Right lobe of liver (tissue), 6 donors: ENCODE results near the gene MEG3. TPM values are rescaled to one million over a fixed set of nuclear protein-coding genes. Genes with fewer than 3 reads are reported as not detected.

Source experiments
- ATAC-seq, 4 donors: fragments of 200-7000 bp; cut with Tn5 transposase; one replicate each; pipeline ENCODE4 v1.9.1; 2020; ENCODE audit warnings: mild to moderate bottlenecking in 4 of 4, moderate library complexity in 4 of 4
- DNase-seq, 3 donors: peaks; one replicate each; pipeline ENCODE4 v3.0.0-alpha.2; 2020
- H3K27ac ChIP-seq, 3 donors: fragments of 200-600 bp; one replicate each; pipeline ENCODE4 v1.8.0; 2022
- H3K27me3 ChIP-seq, 2 donors: fragments of 200-600 bp; one replicate each; pipeline ENCODE4 v1.8.0; 2022
- H3K36me3 ChIP-seq, 4 donors: fragments of 200-600 bp; sonication (generic) in 1 of 4; one replicate each; pipeline versions ENCODE4 v1.5.1 to v1.8.0; 2017 to 2022; ENCODE audit warnings: control low read depth in 1 of 4
- H3K4me1 ChIP-seq, 4 donors: fragments of 200-600 bp; sonication (generic) in 1 of 4; one replicate each; pipeline versions ENCODE4 v1.5.1 to v1.8.0; 2017 to 2022; ENCODE audit warnings: control low read depth in 1 of 4
- H3K4me3 ChIP-seq, 3 donors: fragments of 200-600 bp; one replicate each; pipeline ENCODE4 v1.8.0; 2022
- H3K9me3 ChIP-seq, 4 donors: fragments of 200-600 bp; sonication (generic) in 1 of 4; one replicate each; pipeline versions ENCODE4 v1.5.1 to v1.8.0; 2017 to 2022; ENCODE audit warnings: control low read depth in 1 of 4
- POLR2A ChIP-seq: fragments of 450-650 bp; IDR thresholded peaks from one replicate; pipeline ENCODE4 v1.6.1; 2017; ENCODE audit warnings: antibody characterized with exemption, mild to moderate bottlenecking
- WGBS: methylation state at CpG from one replicate; pipeline ENCODE4 v1.1.6; 2018; ENCODE audit warnings: low coverage, low lambda C conversion rate; ENCODE audit not compliant: insufficient coverage; ENCODE audit errors: missing lambda C conversion rate; 5-methylcytosine and 5-hydroxymethylcytosine counted together
- intact Hi-C, 2 donors: fragments of 100-400 bp; cut with DNase I; formaldehyde crosslinking; loops; one replicate each; pipeline versions ENCODE4 v1.11.2 to v1.14.1; 2022
- total RNA-seq, 6 experiments: library from RNA; depleted of rRNA in 2 of 6; stranded (reverse); fragments of >200 nt in 2 of 6; fragmentation: NEBNext Ultra II Directional in 3 of 6; extraction: Animal tissue kit (Norgen Biotek cat#: 25700) in 3 of 6; gene quantifications; one replicate each; pipeline versions ENCODE4 v1.1.0 to v1.2.4, GENCODE V29; 2016 to 2023
- TF ChIP-seq, protein P1 (sequence below), 4 donors: fragments of 200-600 bp in 3 of 4; fragments of 450-650 bp in 1 of 4; IDR thresholded peaks; one replicate each; pipeline versions ENCODE4 v1.5.1 to v1.8.0; 2016 to 2022; ENCODE audit warnings: antibody characterized with exemption in 4 of 4, mild to moderate bottlenecking in 2 of 4
- donor health status: DM: no; HTN: yes; CAD: no.
- donor health status: DM: no; HTN: no; CAD: no.
- donor health status: DM: no; HTN: no; CAD: no.
- donor health status: DM: no; HTN: yes; CAD: no.
- donor health status: DM: no; HTN: yes; CAD: no.

The MEG3 gene
- total RNA-seq, 6 experiments from 2014 or later: 5.7 to 43.7 (median 23.9) TPM

- TF ChIP-seq, protein P1, sequence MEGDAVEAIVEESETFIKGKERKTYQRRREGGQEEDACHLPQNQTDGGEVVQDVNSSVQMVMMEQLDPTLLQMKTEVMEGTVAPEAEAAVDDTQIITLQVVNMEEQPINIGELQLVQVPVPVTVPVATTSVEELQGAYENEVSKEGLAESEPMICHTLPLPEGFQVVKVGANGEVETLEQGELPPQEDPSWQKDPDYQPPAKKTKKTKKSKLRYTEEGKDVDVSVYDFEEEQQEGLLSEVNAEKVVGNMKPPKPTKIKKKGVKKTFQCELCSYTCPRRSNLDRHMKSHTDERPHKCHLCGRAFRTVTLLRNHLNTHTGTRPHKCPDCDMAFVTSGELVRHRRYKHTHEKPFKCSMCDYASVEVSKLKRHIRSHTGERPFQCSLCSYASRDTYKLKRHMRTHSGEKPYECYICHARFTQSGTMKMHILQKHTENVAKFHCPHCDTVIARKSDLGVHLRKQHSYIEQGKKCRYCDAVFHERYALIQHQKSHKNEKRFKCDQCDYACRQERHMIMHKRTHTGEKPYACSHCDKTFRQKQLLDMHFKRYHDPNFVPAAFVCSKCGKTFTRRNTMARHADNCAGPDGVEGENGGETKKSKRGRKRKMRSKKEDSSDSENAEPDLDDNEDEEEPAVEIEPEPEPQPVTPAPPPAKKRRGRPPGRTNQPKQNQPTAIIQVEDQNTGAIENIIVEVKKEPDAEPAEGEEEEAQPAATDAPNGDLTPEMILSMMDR (IDR thresholded peaks at IDR 0.05): no peak
- Histone ChIP-seq H3K4me3 (no peak overlapping the region), H3K4me1 (peaks cover 0 to 4% (median 0%) of the 10 kb centered on the region in 4 donors), H3K27ac (no peak overlapping the region), H3K27me3 (no peaks in the 10 kb centered on the region), H3K9me3 (no peaks in the 10 kb centered on the region), H3K36me3 (no peaks in the 10 kb centered on the region)
- DNase-seq (no peak), ATAC-seq (peak in 3 of 4 donors; percentile 17 to 40 (median 35))
- 69% methylated on average over 9 of the region's 14 CpGs for WGBS
- intact Hi-C loops: no loop called here
Observed at GRCh38 chr14:100803676-100804075, 22.2 kb upstream of the MEG3 start.

GRCh38 chr14:100804138-100804537 is 21.8 kb upstream of the MEG3 start:
- Histone ChIP-seq H3K27ac (no peak overlapping the region), H3K36me3 (no peaks in the 10 kb centered on the region), H3K4me1 (peaks cover 0 to 4% (median 0%) of the 10 kb centered on the region in 4 donors), H3K4me3 (no peak overlapping the region), H3K9me3 (no peaks in the 10 kb centered on the region), H3K27me3 (no peaks in the 10 kb centered on the region)
- WGBS: 80% methylated on average over 1 of the region's 13 CpGs
- no peak for TF ChIP-seq POLR2A
- no peak for DNase-seq
- peak in 1 of 4 donors; percentile 41 for ATAC-seq
- intact Hi-C loops: no loop called here

- intact Hi-C loops: no loop called here
- no peaks in the 10 kb centered on the region for H3K27me3 ChIP-seq
- no peak overlapping the region for H3K27ac ChIP-seq
- H3K36me3 ChIP-seq: no peaks in the 10 kb centered on the region
- no peak overlapping the region for H3K4me3 ChIP-seq
- H3K4me1 ChIP-seq: no peaks in the 10 kb centered on the region
- DNase-seq (no peak), ATAC-seq (no peak)
- no peak for TF ChIP-seq POLR2A
- TF ChIP-seq, protein P1 (IDR thresholded peaks at IDR 0.05): no peak
- no peaks in the 10 kb centered on the region for H3K9me3 ChIP-seq
- 55% methylated on average over 9 of the region's 9 CpGs for WGBS
Observed at GRCh38 chr14:100804558-100805309, 21.2 kb upstream of the MEG3 start.

DNA sequence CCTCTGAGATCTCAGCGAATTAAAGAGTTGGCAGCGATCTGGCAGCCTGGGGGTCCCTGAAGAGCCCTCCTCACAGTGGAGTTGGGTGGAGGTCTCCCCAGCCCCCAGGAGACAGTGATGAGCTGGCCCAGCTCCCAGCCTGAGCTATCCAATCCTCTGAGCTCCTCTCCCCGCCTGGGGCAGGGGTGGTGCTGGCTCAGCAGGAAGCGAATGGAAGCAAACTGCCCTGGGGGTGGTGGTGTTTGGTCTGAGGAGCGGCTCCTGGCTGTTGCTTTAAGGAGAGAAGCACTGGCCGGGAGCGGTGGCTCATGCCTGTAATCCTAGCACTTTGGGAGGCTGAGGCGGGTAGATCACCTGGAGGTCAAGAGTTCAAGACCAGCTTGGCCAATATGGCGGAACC is 19.5 kb upstream of the MEG3 start:
- no peaks in the 10 kb centered on the region for H3K27me3 ChIP-seq
- ATAC-seq (no peak), DNase-seq (no peak)
- no peaks in the 10 kb centered on the region for H3K4me1 ChIP-seq
- H3K9me3 ChIP-seq: no peaks in the 10 kb centered on the region
- TF ChIP-seq, protein P1 (IDR thresholded peaks at IDR 0.05): no peak
- no peak for TF ChIP-seq POLR2A
- H3K27ac ChIP-seq: no peak overlapping the region
- 83% methylated on average over 2 of the region's 9 CpGs for WGBS
- H3K4me3 ChIP-seq: no peak overlapping the region
- no peaks in the 10 kb centered on the region for H3K36me3 ChIP-seq
- intact Hi-C loops: no loop called here

DNA sequence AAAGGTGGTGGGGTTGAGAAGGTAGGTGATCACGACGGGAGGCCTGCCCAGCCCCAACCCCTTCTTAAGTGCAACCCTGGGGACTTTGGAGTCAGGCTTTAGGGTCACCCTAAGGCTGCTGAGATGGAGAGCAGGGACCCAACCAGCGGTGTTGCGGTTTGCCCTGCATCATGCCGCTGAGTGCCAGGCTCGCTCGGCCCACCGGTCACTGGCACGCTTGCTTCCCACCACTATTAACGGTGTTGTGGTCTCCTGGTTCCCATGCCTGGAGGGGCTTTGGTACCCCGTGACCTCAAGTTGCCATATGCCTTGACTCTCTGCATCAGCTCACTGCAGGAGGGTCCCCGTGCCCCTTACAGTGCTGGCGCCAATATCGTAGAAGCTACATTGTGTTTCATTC is 18.4 kb upstream of the MEG3 start:
- no peak for ATAC-seq
- 97% methylated on average over 6 of the region's 14 CpGs for WGBS
- Histone ChIP-seq H3K4me3 (no peak overlapping the region), H3K27me3 (no peaks in the 10 kb centered on the region), H3K9me3 (no peaks in the 10 kb centered on the region), H3K27ac (no peak overlapping the region), H3K4me1 (no peaks in the 10 kb centered on the region), H3K36me3 (no peaks in the 10 kb centered on the region)
- DNase-seq: no peak
- TF ChIP-seq POLR2A: no peak
- TF ChIP-seq, protein P1 (IDR thresholded peaks at IDR 0.05): no peak
- intact Hi-C loops: no loop called here
